Erythroblast (primary cell): Measurements from ENCODE around the gene DEPP1.

ENCODE experiments used
- GATA1 ChIP-seq: IDR thresholded peaks from 2 replicates; pipeline ENCODE4 v1.6.1; 2011; ENCODE audit warnings: low read depth, mild to moderate bottlenecking, control low read depth, low read length, moderate library complexity
- POLR2A ChIP-seq: IDR thresholded peaks from 2 replicates; pipeline ENCODE4 v1.6.1; 2011; ENCODE audit warnings: mild to moderate bottlenecking, low read length

GRCh38 chr10:44978570-44979280 lies at the start of gene DEPP1:
- TF ChIP-seq POLR2A: no peak
- TF ChIP-seq GATA1: no peak
